GM20000 (cell line): ENCODE measurements around the gene ITGA6.

Experiments
- DNase-seq: peaks from one replicate; pipeline ENCODE4 v3.0.0; 2012; ENCODE audit warnings: low spot score
- TF ChIP-seq, protein P1 (sequence below): IDR thresholded peaks from 2 replicates; pipeline ENCODE4 v1.5.1; 2012; ENCODE audit warnings: mild to moderate bottlenecking, control low read depth; ENCODE audit errors: extremely low read depth, missing control alignments

Gene ITGA6

DNA sequence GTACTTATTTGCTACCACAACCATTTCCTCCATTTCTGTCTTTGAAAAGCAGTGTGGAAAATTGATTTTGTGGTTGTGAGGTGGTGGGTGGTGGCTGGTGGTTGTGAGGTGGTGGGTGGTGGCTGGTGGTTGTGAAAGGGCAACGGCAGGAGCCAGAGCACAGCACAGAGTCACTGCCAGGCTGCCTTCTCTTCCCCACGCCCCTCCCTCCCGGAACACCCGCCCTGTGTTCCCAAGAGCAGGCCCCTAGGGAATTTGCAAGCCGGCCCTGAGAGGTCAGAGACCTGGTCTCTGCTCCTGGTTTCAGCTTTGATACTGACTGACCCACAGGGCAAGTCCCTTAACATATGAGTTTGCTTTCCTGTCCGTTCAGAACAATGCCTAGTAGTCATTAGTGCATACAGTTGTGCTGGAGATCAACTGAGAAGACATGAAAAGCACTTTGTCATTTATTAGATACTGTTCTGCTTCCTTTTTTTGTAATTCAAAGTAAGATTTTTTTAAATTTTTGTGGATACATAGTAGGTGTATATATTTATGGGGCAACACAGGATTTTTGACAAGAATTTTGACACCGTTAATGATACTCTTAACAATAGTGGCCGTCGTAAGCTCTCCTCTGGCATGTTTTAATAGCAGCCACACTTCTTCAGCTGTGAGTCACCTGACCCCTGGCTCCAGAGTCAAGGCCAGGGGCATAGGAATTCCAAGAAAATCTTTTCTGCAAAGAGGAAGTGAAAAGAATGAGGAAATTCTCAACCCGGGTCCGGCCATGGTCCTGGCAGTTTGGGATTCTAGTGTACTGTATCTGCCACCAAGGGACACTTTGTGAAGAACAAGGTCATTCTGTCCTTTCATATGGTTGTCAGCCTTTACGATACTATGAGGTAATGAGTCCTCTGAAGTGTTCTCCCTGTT is 53.2 kb downstream of the ITGA6 start:
- TF ChIP-seq, protein P1, sequence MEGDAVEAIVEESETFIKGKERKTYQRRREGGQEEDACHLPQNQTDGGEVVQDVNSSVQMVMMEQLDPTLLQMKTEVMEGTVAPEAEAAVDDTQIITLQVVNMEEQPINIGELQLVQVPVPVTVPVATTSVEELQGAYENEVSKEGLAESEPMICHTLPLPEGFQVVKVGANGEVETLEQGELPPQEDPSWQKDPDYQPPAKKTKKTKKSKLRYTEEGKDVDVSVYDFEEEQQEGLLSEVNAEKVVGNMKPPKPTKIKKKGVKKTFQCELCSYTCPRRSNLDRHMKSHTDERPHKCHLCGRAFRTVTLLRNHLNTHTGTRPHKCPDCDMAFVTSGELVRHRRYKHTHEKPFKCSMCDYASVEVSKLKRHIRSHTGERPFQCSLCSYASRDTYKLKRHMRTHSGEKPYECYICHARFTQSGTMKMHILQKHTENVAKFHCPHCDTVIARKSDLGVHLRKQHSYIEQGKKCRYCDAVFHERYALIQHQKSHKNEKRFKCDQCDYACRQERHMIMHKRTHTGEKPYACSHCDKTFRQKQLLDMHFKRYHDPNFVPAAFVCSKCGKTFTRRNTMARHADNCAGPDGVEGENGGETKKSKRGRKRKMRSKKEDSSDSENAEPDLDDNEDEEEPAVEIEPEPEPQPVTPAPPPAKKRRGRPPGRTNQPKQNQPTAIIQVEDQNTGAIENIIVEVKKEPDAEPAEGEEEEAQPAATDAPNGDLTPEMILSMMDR: no peak
- no peak for DNase-seq

DNA sequence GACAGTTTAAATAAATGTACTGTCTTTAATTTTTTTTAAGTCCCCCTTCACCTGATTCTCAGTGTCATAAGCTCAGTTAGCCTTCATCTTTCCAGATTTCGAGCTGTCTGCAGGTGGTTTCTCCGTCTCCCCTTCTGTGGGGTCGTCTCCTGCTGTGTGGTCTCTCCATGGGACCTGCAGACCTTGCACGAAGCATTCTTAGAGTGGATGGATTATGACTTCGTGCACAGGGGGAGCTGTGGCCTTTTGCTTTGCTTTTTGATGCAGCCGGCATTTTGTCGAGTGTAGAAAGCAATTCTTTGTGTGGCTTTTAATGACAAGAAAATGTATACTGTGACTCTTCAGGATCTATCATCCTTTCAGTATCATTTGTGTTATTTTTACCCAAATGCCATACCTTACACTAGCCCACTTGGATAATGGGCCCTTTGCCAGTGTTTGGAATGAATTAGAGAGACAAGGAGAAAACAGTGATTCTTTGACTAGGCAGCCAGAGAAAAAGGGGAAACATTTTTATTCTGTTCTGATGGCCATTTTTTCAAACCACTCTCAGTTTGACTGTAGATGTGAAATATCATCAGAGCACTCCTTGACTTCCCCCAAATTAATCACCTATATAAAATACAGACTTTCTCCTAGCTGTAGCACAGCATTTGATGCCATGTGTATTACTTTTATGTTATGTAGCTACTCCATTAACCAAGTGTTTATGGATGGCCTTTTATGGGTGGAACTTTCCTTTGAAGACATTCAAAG is 54.3 kb downstream of the ITGA6 start:
- DNase-seq: no peak
- TF ChIP-seq, protein P1: no peak

DNA sequence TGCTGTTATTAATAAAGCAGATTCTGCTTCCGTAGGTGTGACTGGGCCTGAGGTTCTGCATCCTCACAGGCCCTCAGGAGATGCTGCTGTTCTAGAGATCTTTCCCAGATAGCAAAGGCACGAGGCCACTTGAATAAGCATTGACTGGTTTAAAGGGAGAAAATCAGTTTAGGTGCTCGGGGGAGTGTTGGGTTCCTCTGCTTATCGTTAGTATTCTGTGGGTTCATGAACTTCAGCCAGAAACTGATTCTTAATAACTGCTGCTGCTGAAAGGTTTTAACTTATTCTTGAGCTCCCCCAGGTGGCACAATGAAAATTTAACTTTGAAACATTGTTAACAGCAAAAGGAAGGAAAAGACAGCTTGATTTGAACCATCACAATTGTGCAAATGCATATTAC is 56.9 kb downstream of the ITGA6 start:
- peak; percentile 8 for DNase-seq
- TF ChIP-seq, protein P1: no peak

DNA sequence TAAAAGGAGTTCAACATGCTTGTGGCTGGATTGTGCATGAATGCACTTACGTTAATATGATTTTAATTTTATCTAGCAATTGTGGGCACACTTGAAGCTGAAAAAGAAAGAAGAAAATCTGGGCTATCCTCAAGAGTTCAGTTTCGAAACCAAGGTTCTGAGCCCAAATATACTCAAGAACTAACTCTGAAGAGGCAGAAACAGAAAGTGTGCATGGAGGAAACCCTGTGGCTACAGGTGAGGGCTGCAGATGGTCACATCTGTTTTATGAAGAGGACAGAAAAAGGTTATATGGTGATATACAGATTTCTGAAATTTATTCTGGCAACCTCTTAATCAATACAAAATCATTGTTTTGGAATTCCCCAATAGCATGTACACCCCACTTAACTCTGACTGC is 57.3 kb downstream of the ITGA6 start:
- no peak for DNase-seq

DNA sequence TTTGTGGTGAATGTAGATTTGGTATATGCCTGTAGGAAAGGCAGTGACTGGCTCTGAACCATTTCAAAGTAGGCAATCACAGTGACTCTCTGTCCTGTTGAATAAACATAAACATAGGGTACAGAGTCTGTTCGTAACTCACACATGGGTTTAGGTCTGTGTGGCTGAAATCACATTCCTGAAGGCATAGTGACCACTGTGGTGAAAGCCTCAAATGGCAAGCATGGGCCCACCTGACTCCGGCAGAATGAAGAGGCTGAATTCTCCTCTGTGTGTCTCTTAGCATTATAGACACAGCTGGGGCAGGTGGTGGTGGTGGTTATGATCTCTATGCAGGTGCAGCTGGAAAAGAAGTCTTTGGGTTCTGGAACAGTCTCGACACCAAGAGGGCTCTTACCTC is 61.2 kb downstream of the ITGA6 start:
- TF ChIP-seq, protein P1: no peak
- no peak for DNase-seq

More for the DNA sequence above, 57.3 kb downstream of the ITGA6 start:
- TF ChIP-seq, protein P1: no peak

DNA sequence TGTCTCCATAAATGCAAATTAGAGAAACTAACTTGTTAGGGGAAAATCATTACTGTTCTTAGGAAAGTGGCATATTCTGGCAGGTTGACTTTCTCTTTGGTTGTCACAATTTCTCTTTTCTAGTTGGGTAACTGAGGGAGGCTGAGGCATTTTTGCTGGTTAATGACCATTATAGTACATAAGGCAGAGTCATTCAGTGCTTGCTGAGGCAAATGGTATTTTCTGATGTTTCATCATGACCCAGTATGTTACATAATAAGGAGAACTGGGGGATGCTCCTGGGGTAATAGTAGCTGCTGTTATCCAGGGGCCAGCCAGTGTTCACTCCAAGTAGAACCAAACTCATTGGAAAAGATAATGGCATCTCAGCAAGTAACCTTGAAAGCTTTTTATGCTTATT is 62.3 kb downstream of the ITGA6 start:
- TF ChIP-seq, protein P1: no peak
- no peak for DNase-seq

DNA sequence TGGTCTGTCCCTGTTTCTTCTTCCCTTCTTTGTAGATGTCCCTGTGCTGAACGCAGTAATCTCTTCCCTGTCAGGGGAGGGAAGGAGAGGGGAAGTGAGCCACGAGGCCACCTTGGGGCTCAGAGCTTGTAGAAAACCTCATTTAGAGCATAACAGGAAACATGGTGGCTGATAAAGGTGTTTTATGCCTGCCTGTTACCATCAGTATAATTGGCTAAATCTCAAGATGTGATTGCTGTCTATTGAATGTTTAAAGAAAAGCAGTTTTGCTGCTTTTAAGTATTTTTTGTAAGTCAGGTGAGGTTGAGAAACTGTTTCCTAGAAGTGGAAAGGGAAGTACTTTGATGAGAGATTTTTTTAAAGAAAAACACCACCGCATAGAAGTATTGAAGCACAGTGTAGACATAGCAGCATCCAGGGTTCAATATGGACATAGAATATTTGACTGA is 68.8 kb downstream of the ITGA6 start:
- no peak for DNase-seq
- TF ChIP-seq, protein P1: no peak
